Stimulated activated CD8-positive, alpha-beta memory T cell treated with anti-CD3 and anti-CD28 coated beads, Interleukin-12 subunit alpha, Interleukin-12 subunit beta, amount 100 ng/mL, for 24 hours (primary cell): ENCODE measurements around the gene STXBP1.
"Not testable (repeated sequence)": the region's sequence is repeated elsewhere in the genome, so short reads cannot be mapped to it uniquely, and the experiment has no call there.

Experiments used
- DNase-seq: peaks from one replicate; pipeline ENCODE4 v3.0.0-alpha.2; 2020; ENCODE audit errors: extremely low read depth

STXBP1 gene

DNA sequence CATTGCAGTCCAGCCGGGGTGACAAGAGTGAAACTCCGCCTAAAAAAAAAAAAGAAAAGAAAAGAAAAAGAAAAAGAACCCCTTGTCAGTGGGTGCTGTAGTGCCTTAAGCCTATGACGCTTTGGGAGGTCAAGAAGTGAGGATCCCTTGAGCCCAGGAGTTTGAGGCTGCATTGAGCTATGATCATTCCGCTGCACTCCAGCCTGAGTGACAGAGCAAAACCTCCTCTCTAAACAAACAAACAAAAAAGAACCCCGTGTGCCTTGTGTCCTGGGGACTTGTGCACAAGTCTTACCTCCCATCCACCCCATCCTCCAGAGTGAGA, 33.5 kb upstream of the STXBP1 start:
- no peak for DNase-seq

DNA sequence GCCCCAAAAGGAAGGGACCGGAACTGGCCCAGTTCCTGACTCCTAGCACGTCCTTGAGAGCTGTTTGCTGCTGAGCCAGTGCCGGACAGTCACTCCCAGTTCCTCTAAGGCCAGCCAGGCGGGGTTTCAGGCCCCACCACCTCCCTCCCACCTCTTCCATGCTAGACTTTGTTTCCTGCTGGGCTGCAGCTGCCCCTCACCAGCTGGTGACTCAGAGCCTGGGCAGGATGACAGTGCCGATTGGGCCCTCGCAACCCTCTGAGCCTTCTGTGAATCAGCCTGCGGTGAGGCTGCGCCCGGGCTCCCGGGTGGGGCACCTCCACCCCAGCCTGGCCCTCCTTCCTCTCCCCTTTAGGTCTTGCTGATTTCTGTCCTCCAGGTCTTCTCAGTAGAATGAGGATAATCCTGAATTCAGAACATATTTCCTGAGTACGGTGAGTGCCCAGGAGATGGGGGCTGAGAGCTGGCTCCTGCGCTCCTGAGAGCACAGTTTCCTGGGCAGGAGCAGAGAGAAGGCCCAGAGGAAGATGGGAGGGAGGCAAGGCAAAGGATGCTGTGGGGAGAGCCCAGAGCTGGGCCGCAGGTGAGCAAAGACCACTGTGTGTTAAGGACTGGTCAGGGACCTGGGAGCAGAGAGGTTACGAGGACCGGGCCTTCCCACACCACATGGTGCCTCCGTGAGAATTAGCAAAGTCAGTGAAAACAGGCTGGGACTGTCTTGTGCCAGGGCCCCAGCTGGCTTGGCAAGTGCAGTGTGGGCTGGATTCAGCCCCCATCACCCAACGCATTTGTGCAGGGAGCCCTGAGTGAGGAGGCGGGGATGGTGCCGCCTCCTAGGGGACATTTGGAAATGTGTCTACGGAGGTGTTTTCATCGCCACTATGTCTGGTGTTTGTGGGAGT, 32.9 kb upstream of the STXBP1 start:
- DNase-seq = peak; percentile 56

DNA sequence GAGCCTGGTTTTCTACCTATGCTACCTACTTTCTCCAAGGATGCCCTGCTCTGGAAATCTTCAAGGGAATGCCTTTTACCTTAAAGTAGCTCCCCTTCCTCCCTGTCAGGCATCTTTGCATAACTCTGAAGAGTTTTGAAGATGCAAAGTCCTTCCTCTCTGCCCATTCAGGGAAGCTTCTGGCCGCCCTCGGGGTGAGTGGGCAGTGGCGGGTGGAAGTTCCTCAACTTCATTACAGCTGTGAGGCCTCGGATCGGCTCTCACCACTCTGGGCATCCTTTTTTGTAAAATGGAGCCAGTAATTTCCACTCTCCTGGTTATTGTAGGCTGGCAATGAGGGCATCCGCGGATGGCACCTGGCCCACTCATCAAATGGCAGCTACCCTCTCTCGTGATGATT, 31.7 kb upstream of the STXBP1 start:
- DNase-seq = no peak

DNA sequence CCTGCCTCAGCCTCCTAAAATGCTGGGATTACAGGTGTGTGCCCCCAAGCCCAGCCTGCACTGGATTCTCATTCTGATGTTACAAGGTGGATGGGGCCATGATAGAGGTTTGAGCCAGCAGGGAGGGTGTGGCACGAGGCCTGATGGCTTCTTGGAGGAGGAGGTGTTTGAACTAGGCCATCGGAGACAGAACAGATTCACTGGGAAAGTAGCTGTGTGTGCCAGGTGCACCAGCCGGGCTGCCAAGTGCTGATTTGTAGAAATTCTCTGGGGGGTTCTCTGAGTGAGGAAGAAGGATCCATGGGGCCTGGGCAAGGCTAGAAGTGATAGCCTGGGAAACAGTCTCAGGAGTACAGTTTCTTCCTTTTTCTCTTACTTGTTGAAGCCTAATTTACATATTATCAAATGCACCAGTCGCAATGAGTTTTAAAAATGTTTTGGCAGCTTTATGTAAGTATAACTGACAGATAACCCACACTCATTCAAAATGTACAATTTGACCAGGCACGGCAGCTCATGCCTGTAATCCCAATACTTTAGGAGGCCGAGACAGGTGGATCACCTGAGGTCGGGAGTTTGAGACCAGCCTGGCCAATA, 31.1 kb upstream of the STXBP1 start:
- DNase-seq = no peak

DNA sequence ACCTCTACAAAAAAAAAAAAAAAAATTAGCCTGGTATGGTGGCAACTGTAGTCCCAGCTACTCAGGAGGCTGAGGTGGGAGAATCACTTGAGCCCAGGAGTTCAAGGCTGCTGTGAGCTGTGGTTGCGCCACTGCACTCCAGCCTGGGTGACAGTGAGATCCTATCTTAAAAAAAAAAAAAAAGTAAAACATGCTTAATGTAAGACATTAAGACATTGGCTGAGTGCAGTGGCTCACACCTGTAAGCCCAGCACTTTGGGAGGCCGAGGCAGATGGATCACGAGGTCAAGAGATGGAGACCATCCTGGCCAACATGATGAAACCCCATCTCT, 27.6 kb upstream of the STXBP1 start:
- not testable (repeated sequence) for DNase-seq

DNA sequence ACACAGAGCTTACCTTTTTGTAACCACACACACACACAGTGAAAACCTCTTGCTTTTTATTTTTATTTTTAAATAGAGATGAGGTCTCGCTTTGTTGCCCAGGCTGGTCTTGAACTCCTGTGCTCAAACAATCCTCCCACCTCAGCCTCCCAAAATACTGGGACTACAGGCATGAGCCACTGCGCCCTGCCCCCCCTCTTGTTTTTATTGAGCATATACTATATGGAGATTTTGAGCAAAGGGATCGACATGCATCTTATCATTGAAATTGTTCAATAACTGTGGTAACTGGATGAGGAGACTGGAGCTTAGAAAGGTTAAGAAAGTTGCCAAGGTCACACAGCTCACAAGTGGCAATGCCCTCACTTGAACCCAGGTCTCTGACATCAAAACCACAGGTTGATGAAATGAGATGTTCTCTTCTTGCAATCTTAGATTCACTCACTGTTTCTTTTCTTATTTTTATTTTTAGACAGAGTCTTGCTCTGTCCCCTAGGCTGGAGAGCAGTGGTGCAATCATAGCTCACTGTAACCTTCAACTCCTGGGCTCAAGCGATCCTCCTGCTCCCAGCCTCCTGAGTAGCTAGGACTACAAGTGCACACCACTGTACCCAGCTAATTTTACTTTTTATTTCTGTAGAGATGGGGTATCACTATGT, 26.8 kb upstream of the STXBP1 start:
- DNase-seq = no peak

DNA sequence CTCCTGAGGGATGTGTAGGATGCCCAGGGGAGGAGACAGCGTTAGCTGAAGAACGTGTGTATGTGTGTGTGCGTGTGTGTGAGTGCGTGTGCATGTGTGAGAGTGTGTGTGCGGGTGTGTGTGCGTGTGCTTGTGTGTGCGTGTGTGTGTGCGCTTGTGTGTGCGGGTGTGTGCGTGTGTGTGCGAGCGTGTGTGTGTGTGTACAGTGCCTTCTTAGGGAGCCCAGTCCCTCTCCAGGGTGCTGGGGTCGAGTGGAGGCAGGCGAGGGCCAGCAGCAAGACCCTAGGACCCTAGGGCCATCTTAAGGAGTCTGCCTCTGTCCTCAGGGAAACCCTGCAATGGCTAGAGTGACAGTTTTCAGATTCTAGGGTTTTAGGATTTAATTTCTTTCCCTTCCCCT, 26.0 kb upstream of the STXBP1 start:
- no peak for DNase-seq

DNA sequence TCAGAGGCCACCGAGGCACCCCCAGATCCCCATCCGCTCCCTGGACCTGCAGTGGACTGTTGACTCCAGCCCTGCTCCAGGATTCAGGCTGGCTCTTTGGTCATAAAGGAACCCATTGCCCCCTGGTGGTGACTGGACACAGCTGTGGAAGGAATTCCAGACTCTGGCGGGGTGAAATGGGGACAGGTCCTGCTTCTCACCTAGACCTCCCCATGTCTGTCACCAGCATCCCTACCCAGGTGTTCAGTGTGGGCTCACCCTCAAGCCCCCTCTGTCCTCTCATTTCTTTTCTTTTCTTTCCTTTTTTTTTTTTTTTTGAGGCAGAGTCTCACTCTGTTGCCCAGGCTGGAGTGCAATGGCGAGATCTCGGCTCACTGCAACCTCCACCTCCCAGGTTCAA, 25.5 kb upstream of the STXBP1 start:
- no peak for DNase-seq

DNA sequence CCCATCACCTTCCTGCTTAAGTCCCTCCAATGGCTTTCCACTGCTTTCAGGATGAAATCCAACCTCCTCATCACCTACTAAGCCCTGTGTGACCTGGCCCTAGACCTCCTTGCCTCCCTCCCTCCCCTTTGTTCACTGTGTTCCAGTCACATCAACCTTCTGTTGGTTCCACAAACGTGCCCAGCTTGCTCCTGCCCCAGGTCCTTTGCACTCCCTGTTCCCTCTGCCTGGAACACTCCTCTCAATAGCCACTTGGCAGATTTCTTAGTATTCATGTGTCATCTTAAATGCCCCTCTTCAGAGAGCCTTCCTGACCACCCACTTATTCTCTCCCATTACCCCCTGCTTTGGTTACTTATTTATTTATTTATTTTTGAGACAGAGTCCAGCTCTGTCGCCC, 24.1 kb upstream of the STXBP1 start:
- DNase-seq = no peak

DNA sequence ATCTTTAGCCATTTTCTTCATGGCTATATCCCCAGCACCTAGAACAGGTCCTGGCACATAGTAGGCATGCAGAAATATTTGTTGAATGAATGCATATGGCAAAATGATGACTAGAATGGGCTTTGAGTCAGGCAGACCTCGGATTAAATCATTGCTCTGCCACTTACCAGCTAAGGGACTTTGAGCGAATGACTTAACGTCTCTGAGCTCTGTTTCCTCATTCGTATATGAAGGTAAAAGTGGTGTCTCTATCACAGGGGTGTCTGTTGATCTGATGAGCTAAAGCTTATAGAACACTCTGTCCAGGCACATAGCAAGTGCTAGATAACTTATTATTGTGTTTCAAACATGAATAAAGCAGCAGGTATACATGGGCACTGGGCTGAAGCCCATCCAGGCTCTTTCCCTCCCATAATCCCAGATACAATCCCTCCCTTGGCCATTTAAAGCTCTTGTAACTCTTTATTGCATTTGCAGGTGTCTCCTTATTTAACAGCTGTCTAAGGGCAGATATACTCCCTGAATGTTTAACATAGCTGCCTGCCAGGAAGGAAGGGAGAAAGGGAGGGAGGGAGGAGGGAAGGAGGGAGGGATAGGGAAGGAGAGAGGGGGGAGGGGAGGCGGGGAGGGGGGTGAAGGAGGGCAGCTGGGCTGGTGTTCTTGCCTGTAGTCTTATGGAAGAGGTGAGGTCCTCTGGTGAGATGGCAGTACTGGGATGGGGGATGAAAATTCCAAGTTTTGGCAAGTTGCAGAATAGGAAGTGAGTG, 23.2 kb upstream of the STXBP1 start:
- no peak for DNase-seq

DNA sequence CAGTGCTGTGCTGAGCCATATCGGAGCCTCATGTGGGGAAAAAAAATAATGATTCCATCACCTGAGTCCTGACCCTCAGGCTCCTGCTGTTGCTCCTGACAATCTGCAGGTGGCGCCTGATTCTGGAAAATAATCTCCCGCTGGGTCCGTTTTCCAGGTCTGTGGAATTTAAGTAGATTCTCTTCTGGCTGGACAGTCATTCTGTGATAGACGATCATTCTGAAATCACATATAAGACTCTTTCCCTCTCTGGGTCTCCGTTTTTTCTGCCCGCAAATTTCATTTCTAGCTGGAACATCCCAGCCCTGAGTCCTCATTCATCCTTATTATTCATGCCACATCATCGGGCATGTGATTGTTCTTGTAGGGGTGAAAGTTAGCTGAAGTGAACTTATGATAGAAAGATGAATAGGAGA, 22.1 kb upstream of the STXBP1 start:
- DNase-seq = no peak

DNA sequence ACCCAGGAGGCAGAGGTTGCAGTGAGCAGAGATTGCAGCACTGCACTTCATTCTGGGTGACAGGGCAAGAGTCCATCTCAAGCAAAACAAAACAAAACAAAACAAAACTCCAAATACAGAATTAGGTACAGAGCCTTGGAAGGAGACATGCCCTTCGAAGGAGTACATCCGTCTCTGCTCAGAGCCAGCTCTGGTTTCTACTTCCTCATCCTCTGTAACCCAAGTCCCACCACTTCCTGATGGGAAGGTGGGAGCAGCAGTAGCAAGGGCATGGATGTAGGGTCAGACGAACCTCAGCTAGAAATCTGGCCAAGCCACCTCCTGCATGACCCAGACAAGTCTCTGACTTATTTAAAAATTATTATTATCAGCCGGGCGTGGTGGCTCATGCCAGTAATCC, 16.5 kb upstream of the STXBP1 start:
- no peak for DNase-seq

DNA sequence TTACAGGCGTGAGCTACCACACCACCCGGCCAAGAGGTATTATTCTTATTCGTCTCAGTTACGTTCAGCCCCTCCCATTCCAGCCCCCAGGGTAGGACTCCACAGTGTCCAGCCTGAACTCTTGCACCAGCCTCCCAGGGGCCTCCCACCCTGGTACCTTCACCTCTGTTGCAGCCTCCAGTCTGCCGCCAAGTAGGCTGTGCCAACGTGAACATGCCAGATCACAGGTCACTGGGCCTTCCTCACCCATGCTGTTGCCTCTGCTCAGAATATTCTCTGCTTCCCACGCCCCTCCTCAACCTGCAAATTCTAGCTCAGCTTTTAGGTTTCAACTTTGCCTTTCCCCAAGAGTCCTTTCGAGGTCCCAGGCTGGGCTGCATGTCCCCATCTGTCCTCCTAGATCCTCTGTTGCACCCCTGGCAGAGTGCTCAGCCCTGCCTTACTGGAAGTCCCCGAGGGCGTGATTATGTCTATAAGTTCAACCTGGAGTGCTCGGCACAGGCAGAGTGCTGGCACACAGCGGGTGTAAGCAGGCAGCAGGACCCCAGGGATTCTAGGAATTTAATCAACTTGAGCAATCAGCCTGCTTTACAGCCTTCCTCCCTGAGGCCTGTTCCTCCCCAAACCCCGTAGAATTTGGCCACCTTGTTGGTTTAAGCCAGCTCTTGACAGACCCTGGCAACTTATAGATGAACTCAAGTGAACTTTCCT, 13.1 kb upstream of the STXBP1 start:
- no peak for DNase-seq

DNA sequence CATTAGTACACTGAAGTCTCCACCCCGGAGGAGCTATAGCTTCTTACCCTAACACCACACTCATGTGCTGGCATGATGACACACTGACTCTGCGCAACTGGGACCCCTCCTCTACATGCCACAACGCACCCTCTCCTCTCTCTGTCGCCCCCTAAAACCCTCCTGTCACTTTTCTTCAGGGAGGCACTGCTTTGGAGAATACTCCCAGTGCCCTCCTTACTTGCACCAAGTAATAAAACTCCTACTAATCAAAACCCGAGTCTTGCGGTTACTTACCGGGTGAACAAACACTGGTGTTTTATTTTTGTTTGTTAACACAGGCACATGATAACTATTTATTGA, 12.6 kb upstream of the STXBP1 start:
- DNase-seq = no peak

DNA sequence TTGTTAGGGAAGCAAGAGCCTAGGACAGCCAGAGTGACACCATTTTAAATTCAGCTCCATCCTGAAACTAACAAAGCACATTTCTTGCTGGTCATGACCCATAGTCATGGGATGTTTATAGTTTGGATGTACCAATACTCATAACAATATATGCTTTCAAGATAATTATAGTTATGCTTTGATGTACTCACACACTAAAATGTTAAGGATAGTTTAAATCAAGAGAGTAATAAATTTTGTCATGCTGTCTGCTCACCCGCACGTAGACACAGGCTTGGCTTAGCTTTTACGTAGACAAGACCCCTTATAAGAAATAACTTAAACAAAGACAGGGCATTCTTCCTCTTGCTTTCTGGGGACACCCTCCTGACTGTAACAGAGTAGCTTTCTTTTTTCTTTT, 8.9 kb upstream of the STXBP1 start:
- DNase-seq = no peak

DNA sequence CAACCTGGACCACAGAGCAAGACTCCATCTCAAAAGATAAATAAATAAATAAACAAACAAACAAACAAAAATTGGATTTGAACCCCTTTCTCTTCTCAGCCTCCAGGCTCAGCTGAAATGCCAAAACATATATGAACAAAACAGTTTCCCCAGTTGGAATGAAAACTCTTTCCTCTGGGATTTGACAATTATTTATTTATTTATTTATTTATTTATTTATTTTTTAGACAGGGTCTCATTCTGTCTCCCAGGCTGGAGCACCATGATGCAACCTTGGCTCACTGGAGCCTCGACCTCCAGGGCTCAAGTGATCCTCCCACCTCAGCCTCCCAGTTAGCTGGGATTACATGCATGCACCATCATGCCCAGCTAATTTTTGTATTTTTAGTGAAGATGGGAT, 6.0 kb upstream of the STXBP1 start:
- no peak for DNase-seq

DNA sequence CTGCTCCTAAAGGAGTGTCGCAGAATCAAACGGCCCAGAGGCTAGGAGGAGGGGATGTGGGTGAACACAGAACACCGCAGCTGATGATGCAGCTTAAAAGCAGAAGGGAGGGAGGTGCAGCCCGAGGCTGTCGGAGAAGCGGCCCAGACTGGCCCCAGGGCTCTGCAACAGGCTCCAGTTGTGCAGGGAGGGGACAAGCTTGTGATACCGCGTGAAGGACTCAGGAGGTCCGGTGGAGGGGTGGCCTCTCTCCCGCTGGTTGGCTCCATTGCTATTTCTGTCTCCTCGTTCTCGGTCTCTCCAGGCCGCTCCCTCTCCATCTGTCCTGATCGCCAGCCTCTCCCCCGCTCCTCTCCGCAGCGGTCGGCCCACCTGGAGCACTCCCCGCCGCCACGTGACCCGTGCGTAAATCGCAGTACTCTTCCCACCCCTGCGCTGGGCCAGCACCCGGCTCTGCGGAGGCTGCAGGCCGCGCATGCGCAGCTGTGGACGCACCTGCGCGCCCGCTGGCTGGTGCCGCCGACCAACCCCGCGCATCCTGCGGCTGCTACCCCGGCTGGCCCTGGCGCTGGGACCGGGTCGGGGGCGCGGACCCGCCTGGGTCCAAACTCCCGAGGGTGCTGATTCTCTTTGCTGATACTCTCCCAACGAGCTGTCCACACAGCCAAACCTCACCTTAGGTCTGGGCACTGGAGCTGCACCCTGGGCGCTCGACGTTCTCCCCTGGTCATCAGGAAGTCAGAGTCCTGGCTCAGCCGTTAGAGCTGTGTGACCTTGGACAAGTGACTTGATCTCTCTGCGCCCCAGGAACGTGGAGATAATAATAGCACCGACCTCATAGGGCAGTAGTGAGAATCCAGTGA, 3.7 kb upstream of the STXBP1 start:
- peak; percentile 51 for DNase-seq

DNA sequence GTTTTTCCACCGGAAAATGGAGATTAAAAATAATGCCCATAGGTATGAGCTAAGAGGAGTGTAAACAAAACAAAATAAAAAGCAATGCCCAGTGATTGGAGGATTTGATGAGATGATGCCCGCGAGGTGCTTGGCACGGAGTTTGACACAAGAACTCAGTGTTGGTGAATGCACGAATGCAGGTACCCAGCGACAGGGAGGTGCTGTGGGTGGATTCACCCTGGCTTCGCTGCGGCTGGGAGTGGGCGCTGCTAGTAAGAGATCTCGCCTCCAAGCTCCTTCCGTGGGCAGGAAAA, 526 bp upstream of the STXBP1 start:
- DNase-seq = no peak

DNA sequence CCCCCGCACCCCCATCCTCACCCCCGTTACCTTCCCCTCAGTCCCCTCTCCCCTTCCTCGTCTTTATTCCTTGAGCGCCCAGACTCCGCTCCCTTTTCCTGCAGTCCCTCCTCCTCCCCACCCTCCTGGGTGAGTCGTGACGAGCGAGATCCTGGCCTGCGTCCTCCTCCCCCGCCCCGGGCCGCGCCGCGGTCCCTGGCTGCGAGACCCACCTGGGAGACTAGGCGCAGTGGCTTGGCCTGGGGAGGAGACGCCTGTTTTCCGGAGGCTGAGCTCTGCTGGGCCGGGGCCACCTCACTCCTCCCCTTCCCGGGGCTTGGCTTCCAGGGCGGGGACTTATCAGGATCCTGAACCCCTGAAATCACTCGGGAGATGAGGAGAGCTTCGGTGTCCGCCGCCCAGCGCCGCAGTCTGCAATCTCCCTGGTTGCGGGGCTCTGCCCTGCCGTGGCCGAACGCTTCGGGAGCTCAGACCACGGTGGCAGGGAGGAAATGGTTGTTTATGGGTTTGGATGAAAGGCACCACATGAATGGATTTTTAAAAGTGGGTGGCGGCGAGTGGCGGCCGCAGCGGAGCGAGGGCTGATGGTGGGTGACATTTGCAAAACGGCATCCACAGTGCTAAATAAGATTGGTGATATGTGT, 984 bp downstream of the STXBP1 start:
- DNase-seq = no peak

DNA sequence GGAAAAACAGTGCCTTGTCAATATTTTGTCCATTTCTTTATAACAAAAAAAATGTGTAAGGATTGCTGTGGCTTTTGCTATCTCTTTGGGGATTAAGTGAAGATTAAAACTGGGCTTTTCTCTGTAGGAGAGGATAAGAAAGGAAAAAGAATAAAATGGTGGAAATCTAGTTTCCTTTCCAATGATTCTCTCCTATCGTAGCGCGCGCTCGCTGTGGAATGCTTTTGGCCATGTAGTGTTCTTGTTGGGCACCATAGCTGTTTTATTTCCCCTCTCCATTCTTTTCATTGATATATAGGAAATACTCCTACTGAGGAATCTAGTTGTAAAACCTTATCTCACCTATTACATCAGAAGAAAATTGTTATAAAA, 1.5 kb downstream of the STXBP1 start:
- no peak for DNase-seq

DNA sequence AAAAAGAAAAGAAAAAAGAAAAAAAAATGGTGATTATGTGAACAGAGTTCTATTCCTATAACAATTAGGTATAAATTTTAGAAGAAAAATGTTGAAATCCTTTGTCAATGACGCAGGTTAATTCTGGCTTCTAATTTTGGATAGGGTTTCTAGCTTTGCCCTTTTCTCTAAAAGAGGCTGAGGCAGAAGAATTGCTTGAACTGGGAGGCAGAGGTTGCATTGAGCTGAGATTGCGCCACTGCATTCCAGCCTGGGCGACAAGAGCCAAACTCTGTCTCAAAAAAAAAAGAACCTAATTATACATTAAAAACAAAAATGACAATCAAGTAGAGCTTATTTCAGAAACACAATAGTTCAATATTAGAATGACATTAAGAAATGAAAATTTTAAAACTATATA, 2.9 kb downstream of the STXBP1 start:
- no peak for DNase-seq
